ENCODE results near the gene GHRL.

DNA sequence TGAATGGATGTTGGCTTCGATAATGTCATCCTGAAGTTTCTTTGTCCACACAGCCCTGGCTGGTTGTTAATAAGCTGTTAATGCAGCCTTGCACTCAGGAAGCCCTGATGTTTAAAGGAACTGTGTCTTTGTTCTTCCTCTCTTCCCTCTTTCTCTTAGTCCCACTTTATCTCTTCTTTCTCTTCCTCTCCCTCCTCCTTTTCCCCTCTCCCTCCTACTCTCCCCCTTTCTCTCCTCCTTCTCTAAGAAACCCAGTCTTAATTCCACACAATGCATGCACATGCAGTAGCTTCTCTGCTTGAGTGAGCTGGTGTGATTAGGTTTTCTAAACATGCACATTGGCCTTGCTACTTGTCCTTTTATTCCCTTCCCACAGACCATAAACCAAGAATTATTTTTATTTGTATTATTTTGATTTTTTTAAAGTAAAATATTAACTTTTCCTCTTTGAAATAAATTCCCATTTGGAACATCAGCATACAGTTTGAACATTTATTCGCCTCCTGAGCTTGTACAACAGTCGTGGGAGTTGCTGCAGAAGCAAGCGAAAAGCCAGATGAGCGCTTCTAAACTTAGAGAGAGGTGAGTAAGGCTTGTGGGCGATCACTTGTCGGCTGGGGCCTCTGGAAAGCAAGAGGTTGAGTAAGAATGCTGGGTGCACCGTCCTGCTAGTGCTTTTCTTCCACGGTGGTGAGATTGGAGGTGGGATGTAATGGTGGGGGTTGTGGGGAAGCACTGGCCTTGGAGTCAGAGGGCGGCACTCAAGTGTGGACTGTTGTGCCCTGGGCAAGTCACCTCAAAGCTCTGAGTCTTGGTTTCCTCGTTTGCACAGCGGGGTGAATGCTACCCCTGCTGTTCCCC, 7.2 kb downstream of the GHRL start:
- TF ChIP-seq, protein P1, sequence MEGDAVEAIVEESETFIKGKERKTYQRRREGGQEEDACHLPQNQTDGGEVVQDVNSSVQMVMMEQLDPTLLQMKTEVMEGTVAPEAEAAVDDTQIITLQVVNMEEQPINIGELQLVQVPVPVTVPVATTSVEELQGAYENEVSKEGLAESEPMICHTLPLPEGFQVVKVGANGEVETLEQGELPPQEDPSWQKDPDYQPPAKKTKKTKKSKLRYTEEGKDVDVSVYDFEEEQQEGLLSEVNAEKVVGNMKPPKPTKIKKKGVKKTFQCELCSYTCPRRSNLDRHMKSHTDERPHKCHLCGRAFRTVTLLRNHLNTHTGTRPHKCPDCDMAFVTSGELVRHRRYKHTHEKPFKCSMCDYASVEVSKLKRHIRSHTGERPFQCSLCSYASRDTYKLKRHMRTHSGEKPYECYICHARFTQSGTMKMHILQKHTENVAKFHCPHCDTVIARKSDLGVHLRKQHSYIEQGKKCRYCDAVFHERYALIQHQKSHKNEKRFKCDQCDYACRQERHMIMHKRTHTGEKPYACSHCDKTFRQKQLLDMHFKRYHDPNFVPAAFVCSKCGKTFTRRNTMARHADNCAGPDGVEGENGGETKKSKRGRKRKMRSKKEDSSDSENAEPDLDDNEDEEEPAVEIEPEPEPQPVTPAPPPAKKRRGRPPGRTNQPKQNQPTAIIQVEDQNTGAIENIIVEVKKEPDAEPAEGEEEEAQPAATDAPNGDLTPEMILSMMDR (IDR thresholded peaks at IDR 0.05; ENCODE audit: low read depth, low read length), result no peak
- TF ChIP-seq, protein P2, sequence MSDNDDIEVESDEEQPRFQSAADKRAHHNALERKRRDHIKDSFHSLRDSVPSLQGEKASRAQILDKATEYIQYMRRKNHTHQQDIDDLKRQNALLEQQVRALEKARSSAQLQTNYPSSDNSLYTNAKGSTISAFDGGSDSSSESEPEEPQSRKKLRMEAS (IDR thresholded peaks at IDR 0.05; ENCODE audit: low read depth, low read length), result no peak
- no peak for TF ChIP-seq POLR2A (IDR thresholded peaks at IDR 0.05; ENCODE audit: extremely low read depth, insufficient read length)

Measured in NB4 (cell line).